ENCODE results near the gene PPP2R5B.

GRCh38 chr11:64913171-64913727 lies 11.2 kb upstream of the PPP2R5B start:
- TF ChIP-seq POLR2A (IDR thresholded peaks at IDR 0.05), result no peak
- TF ChIP-seq POLR2AphosphoS5 (IDR thresholded peaks at IDR 0.05; ENCODE audit: insufficient read depth in 1 of 2, low read depth in 1 of 2), result no peak
